ENCODE data around the gene CENPP. TPM values are rescaled to one million over a fixed set of nuclear protein-coding genes. Genes with fewer than 3 reads are reported as not detected.

CENPP gene
- total RNA-seq, 1 experiment from 2014 or later = 3.6 TPM

DNA sequence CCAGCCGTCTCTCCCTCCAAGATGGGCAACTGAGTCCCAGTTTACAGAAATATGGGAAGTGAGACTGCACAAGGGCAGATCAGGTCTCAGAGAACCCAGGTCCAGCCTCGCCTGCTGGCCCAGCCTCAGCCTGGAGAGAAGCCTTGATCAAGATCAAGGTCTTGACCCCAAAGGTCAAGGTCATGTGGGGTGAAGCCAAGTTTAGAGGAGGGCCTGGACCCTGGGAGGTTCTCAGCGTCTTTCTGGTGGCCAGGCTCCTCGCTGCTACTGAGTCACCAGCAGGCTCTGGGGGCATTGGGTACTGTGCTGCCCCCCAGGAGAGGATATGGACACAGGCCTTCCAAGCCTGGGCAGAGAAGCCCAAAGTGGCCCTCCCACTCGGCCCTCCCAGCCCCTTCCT lies 335.4 kb downstream of the CENPP start:
- in situ Hi-C loops (cut with HindIII; ENCODE audit: low pct_unique_long_range_greater_than_20kb, low sequenced_read_pairs) = no loop called here
- DNase-seq (ENCODE audit: low read depth) = no peak

GRCh38 chr9:92661743-92662142 lies 336.0 kb downstream of the CENPP start:
- no peak for DNase-seq (ENCODE audit: low read depth)

GRCh38 chr9:92663126-92663525 lies 337.4 kb downstream of the CENPP start:
- in situ Hi-C loops (cut with HindIII; ENCODE audit: low pct_unique_long_range_greater_than_20kb, low sequenced_read_pairs) = no loop called here
- no peak for DNase-seq (ENCODE audit: low read depth)

More at GRCh38 chr9:92661743-92662142, 336.0 kb downstream of the CENPP start:
- in situ Hi-C loops (cut with HindIII; ENCODE audit: low pct_unique_long_range_greater_than_20kb, low sequenced_read_pairs) = no loop called here

DNA sequence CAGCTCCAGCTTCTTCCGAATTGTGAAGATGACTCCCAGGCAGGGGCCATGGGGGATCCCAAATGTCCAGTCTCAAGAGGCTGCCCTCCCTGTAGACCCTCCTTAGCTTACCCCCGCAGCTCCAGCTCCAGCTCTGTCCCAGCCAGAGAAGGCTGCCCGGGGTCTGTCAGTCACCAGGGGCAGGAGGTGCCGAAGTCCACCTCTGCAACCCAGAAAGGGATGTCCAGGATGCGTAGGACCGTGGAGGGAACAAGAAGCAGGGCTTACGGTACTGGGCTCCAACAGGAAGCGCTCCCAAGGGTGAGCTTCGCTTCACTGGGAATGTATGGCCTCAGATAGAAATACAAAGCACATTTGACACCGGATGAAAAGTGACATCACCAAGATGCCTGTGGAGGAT lies 338.2 kb downstream of the CENPP start:
- no peak for DNase-seq (ENCODE audit: low read depth)
- in situ Hi-C loops (cut with HindIII; ENCODE audit: low pct_unique_long_range_greater_than_20kb, low sequenced_read_pairs) = no loop called here

GRCh38 chr9:92664394-92665152 lies 338.8 kb downstream of the CENPP start:
- DNase-seq (ENCODE audit: low read depth) = no peak
- in situ Hi-C loops (cut with HindIII; ENCODE audit: low pct_unique_long_range_greater_than_20kb, low sequenced_read_pairs) = no loop called here

DNA sequence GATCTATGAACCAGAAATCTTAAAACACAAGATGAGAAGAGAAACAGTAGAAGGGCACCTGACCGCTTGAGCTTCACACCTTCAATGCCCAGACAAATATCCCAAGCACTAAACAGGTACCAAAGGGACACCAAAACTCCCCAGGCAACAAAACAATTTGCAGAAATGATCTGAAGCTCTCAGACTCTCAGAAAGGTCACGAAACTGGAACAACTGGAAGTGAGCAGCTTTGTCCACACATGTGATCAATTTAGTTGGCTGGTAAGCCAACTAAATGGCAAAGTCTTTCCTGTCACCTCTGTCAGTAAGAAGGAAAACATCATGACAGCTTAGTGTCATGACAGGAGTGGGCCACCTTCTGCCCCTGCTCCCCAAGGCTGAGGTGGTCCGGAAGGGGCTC lies 340.1 kb downstream of the CENPP start:
- in situ Hi-C loops (cut with HindIII; ENCODE audit: low pct_unique_long_range_greater_than_20kb, low sequenced_read_pairs) = no loop called here
- DNase-seq (ENCODE audit: low read depth) = no peak

- no peak for DNase-seq (ENCODE audit: low read depth)
- in situ Hi-C loops (cut with HindIII; ENCODE audit: low pct_unique_long_range_greater_than_20kb, low sequenced_read_pairs) = no loop called here
These were observed 340.5 kb downstream of the CENPP start for GRCh38 chr9:92666236-92666635.

DNA sequence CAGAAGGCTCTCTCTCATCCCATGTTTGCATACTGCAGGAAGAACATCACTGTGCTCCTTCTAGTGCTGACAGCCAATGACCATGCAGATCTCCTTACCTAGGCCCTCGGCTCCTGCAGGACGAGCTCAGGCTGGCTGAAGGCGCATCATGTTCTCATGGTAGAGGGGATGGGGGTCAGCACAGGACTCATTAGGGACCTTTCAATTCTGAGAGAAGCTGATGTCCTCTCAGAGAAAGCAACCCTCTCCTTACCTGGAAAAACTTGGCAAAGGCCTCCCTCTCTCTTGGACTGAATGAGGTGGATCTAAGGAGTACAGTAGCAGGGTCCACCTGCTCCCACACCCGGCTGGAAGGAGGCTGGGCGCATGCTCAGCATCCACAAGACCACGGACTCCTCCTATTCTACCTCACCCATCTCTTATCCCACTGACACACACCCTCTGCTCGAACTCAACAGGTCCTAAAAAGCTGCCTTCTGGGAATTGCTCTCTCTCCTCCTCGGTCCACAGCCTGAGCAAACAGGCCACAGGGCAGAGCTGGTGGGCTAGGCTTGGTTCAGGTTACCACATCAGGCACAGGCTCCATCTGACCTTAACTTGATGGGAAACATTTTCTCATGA lies 341.3 kb downstream of the CENPP start:
- in situ Hi-C loops (cut with HindIII; ENCODE audit: low pct_unique_long_range_greater_than_20kb, low sequenced_read_pairs) = no loop called here
- DNase-seq (ENCODE audit: low read depth) = no peak

- in situ Hi-C loops (cut with HindIII; ENCODE audit: low pct_unique_long_range_greater_than_20kb, low sequenced_read_pairs) = no loop called here
- DNase-seq (ENCODE audit: low read depth) = peak; percentile 41
These were observed 343.2 kb downstream of the CENPP start for GRCh38 chr9:92668746-92669526.

- no peak for DNase-seq (ENCODE audit: low read depth)
- in situ Hi-C loops (cut with HindIII; ENCODE audit: low pct_unique_long_range_greater_than_20kb, low sequenced_read_pairs) = no loop called here
These were observed 343.8 kb downstream of the CENPP start for GRCh38 chr9:92669527-92669889.

Other genes with a start within 250 kb of the CENPP start
- 53.2 and 56.1 TPM in 2 replicates for gene SPTLC1, start 210.5 kb upstream of the CENPP start, total RNA-seq (2014; rRNA removed; shearing (Covaris generic); ENCODE audit: low replicate concordance)
- 112 and 127 TPM in 2 replicates for gene IARS1, start 32.3 kb upstream of the CENPP start, total RNA-seq (2014; rRNA removed; shearing (Covaris generic); ENCODE audit: low replicate concordance)
- 3.3 and 10.9 TPM in 2 replicates for gene NOL8, start 603 bp upstream of the CENPP start, total RNA-seq (2014; rRNA removed; shearing (Covaris generic); ENCODE audit: low replicate concordance)
- gene OGN, start 78.6 kb downstream of the CENPP start, total RNA-seq (2014; rRNA removed; shearing (Covaris generic); ENCODE audit: low replicate concordance) = not detected in 2 replicates
- not detected in 2 replicates for gene OMD, start 98.5 kb downstream of the CENPP start, total RNA-seq (2014; rRNA removed; shearing (Covaris generic); ENCODE audit: low replicate concordance)
- gene ASPN, start 156.6 kb downstream of the CENPP start, total RNA-seq (2014; rRNA removed; shearing (Covaris generic); ENCODE audit: low replicate concordance) = not detected in 2 replicates
- gene ECM2, start 210.0 kb downstream of the CENPP start, total RNA-seq (2014; rRNA removed; shearing (Covaris generic); ENCODE audit: low replicate concordance) = not detected in 2 replicates